T-helper 2 cell (primary cell): Measurements from ENCODE around the gene TMEM37.
"Not testable (repeated sequence)": the region's sequence is repeated elsewhere in the genome, so short reads cannot be mapped to it uniquely, and the experiment has no call there.

Source experiments
- DNase-seq, 5 experiments: peaks; one replicate each; pipeline versions ENCODE4 v3.0.0 to v3.0.0-alpha.2; 2012 to 2022
- total RNA-seq, 2 donors: gene quantifications; one replicate each; lab custom pipeline; 2026; lab: John Stamatoyannopoulos, UW

TMEM37 gene, protein sequence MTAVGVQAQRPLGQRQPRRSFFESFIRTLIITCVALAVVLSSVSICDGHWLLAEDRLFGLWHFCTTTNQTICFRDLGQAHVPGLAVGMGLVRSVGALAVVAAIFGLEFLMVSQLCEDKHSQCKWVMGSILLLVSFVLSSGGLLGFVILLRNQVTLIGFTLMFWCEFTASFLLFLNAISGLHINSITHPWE
- total RNA-seq, result 0 to 0.13 reads per million in 2 donors

DNA sequence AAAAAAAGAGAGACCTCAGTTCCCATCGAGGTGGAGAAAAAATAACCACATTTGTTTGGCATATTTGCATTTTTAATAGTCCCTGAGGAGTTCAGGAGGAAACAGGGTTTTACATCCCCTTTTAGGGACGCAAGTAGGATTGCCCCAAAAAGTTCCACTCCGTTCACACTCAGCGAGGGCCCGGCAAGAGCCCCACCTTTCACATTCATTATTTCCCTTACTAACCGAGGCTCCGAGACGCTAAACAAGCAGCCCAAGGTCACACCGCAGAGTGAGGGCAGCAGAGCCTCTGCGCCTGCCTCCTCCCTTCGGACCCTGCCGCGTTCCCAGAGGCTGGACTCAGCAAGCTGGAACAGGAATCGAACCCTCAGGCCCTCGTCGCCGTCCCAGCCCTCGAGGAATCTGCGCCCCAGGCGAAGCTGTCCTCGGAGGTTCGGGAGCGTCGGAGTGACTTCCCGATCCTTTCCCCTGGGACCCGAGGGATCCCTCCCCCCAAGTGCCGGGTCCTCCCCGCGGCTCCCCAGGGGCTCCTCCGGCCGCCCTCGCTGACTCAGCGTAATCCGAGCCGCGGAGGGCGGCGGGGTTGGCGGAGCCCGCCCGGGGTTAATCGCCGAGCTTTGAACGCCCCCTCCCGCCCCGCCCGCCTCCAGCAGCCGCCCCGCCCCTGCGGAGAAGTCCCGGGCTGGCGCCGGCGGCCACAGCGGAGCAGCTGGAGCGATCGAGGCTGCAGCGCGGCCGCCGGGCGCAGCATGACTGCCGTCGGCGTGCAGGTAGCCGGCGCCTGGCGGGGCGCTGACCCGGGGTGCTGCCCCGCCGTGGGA, at the start of gene TMEM37:
Gene TMEM37, plus strand, starts transcription at position 700 of the 821 bp plus-strand sequence. Its CDS starts 50 bp downstream, at position 750.
- DNase-seq, result peak in 1 of 5 experiments; percentile 41

DNA sequence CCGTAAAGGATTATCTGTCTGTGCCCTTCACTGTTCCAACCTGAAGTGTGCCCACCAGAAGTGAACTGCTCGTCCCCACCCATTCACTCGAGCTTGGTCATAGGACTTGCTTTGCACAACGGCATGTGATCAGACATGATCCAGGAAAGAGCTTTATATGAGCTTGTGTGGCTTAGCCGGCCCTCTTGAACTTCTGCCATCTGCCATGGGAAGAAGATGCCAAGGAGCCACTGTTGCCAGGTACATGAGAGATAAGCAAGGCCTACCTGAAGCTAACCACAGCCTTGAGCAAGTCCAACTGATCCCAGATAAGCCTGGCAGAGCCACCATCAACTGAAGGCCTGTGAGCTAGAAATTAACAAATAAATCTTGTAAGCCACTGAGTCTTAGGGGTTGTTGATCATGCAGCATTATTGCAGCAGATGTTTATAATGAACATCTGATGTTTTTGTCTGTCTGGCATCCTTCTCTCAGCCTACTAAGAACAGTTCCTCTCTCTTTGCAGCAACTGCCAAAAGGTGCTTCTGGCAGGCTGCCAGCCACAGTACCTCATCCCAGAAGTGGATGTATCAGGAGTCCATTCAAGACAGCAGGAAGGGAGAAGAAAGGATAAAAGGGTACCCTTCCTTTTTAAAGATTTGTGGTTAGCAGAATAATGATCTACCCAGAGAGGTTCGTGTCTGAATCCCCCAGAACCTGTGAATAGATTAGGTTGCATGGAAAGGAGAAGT, 48.1 kb upstream of the TMEM37 start:
- no peak for DNase-seq

DNA sequence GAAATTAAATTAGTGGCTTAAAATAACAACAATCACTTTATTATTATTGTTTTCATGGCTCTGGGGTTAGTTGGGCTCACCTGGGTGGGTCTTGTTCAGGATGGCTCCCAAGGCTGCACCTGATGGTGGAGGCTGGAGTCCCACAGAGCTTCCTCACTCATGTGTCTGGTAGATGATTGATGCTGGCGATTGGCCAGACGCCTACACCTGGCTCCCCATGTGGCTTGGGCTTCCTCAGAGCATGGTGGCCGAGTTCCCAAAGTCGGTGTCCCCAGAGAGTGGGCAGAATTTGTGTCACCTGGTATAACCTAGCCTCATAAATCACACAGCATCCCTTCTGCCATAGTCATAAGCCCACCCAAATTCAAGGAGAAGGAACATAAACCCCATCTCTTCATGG, 46.7 kb upstream of the TMEM37 start:
- no peak for DNase-seq

DNA sequence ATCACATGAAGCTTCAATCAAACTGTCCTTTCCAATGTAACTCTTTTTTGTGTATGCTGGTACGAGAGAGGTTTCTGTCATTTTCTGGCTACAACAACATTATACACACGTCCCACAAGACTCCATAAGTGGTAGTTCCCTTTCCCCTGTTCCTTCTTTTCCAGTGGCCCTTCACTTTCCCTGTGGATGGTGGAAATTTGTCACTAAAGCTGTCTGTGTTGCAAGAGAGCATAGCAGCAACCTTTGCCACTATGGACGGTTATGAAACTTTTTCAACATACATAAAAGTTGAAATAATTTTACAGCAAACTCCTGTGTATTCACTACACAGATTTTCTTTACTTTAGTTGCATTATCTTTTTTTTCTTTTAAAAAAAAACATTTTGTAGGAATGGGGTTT, 46.2 kb upstream of the TMEM37 start:
- DNase-seq, result no peak

DNA sequence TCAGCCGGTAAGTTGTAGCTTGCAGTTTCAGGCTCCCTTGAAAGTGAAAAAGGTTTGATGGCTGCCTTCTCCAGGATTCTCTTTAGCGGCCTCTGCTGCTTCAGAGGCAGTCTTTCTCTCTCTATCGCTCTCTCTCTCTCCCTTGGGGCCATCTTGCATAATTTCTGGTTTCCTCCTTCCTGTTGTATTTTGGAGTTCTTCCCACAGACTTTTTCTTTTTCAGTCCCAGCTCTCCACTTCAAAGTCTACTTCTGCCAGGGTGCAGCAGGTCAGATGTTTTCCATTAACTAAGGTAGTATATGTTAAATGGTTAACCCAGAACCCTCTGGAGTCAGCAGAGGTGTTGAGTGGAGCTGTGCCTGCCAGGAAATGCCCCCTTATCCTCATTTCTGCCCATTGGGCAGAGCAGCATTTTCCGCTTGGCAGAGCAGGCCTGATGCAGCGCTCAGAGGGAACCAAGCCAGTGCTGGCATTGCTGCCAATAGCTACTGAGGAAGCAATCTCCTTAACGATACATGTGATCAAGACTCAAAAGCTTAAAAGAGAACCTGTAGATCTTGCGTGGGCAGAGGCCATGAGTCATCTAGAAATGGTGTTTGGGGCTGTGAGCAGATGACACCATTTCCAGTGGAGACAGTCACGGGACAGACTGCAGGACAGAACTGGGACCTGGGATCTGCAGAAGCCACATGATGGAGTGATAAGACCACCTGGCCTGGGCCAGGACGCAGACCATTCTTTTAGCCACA, 44.1 kb upstream of the TMEM37 start:
- DNase-seq, result no peak

DNA sequence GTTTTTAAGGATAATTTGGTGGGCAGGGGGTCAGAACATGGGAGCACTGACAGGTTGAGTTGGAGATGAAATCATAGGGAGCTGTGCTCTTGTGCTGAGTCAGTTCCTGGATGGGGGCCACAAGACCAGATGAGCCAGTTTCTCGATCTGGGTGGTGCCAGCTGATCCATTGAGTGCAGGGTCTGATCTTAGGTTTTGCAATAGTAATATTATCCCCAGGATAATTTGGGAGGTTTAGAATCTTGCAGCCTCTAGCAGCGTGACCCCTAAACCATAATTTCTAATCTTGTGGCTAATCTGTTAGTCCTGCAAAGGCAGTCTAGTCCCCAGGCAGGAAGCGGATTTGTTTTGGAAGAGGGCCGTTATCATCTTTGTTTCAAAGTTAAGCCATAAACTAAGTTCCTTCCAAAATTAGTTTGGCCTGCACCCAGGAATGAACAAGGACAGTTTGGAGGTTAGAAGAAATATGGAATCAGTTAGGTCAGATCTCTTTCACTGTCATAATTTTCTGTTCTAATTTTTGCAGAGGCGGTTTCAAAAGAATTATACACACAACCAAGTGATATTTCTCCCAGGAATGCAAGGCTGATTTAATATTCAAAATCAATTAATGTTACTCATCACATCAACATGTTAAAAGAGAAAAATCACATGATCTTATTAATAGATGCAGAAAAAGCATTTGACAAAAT, 41.9 kb upstream of the TMEM37 start:
- DNase-seq, result no peak

DNA sequence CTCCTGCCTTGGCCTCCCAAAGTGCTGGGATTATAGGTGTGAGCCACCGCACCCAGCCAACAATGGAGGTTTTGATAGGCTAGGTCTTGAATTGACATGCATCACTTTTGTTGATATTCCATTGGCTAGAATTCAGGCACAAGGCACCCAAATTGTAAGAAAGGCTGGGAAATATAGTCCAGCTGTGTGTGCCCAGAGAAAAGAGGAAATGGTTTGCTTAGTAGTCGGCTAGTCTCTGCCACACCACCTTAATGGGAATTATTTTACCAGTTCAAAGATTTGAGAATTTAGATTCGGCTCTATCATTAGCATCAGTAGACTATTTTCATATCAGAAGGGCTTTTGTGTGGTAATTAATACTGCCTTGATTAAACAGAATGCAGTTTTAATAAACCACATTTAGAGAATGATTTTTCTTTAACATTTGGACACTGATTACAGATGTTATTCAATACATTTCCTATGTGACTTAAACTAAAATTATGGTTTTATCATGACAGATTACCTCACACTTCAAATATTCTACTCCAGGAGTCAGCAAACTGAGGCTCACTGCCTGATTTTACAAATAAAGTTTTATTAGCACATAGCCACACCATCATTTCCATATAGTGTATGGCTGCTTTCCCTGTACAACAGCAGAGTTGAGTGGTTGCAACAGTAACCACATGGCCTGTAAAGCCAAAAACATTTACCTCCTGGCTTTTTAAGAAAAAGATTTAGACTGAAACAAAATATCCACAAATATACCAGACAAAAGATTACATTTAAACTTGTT, 37.5 kb upstream of the TMEM37 start:
- no peak for DNase-seq

DNA sequence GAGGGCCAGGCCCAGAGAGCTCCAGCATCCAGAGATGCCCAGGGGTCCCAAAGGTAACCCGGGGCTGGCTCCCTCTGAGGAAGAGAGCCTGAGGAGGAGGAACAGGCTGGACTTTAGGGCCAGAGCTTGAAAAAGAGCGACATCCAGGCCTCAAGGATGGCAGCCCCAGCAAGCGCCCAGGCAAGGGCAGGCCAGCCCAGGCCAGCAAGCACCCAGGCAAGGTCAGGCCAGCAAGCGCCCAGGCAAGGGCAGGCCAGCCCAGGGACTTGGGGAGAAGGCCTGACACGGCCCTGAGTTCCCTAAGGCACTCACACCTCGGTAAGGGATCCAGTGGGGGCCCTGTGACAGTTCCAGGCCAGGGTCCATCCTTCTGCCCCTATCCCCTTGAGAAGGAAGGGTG, 34.5 kb upstream of the TMEM37 start:
- DNase-seq, result no peak

DNA sequence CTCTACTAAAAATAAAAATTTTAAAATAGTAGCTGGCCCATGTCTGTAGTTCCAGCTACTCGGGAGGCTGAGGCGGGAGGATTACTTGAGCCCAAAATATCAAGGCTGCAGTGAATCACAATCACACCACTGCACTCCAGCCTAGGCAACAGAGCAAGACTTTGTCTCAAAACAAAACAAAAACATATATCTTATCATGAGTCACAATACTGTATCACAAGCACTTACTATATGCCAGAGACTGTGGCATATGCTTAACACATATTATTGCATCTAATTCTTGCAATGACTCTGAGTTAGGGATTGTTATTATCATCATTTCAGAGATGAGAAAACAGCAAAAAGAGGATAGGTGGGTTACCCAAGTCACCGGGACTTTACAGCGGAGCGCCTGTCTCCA, 29.5 kb upstream of the TMEM37 start:
- no peak for DNase-seq

DNA sequence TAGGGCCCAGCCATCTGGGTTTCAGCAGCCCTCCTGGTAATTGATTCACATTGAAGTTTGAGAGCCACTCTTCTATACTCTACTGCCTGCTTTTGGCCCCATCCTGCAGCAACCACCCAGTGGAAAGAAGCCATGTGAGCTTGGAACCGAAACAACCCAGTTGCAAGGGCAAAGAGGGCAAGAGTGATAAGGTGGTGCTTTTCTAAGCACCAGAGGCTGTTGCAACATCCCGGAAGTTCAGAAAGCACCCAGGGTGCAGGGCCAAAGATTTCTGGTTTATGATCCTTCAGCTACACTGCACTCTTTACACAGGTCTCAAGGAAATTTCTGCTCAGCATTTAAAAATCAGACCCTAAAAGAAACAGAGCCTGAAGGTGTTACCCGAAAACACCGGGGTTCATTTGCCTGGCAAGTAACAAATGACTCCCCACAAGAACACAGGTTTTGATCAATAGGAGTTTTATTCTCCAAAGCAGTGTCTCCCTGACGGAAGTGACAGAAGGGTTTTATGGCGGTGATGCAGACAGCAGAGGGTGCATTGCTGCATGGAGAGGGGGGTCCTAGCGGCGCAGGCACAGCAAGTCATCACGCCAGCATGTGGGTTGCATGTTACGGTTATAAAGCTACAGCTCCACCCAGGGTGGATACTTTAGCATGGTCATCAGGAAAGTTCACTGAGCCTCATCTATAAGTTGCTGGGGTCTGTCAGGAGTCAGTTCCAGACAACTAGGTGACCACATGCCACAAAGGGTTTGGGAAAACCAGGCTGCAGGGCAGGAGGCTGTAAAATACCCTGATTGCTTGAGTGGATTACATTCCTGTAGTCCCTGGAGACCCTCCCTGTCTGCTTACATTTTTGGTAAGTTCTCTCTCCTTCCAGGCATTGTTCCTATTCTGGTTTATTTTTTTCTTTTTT, 28.8 kb upstream of the TMEM37 start:
- peak in 1 of 5 experiments; percentile 28 for DNase-seq

DNA sequence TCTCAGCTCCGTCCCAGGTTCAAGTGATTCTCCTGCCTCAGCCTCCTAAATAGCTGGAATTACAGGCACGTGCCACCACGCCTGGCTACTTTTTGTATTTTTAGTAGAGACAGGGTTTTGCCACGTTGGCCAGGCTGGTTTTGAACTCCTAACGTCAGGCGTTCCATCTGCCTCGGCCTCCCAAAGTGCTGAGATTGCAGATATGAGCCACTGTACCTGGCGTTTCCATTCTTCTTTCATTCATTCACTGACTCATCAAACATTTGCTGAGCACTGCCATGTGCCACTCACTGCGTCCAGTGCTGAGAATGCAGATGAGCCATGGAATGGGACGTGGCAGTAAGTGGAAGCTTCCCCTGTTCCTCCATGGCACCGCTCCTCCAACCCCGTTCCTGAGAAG, 28.0 kb upstream of the TMEM37 start:
- not testable (repeated sequence) for DNase-seq

DNA sequence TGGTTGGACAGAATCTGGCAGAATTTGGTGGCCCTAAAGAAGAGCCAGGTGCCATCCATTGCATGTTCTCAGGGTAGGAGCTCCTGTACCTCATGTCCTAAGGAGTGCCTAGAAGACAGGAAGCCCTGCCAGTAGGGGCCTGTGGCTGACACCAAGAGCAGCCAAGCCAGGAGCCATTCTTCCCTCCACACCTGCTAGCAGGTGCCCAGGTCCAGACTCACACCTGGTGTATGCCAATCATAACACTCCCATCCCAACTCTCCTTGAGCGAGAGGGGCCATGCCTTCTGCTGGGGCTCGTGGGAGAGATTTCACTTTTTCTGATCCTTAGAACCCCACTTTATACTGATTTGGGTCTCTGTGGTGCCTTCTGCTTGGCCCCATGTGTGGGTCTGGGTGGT, 26.5 kb upstream of the TMEM37 start:
- no peak for DNase-seq

DNA sequence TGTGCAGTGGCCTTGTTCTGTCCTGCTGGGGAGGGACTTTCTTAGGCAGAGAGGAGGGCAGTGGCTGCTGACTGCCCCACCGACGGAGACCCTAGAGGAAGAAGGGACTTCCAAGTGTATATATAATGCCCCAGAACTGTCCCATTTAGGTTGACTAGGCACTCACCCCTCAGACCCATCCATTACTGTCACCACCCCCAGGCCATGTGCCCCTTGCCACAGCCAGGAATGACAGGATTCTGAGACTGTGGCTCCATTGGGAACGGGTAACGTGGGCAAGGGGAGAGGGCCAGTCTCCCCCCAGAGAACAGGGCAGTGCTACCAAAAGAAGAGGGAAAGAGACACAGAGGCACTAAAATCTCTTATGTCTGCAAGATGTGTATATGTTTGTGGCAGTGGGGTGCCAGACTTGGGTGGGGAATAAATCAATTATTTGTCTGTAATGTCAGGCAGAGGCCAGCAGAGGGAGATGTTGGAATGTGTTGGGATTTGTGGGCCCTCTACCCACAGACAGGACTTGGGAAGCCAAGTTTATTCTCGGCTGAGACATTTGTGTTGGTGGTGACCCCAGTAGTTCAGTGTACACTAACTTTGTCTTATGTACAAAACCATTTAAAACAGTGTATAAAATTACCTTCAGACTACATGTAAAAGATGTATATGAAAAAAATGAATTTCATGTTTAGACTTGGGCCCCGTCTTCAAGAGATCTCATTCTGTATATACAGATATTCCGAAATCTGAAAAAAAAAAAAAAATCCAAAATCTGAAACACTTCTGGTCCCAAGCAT, 24.0 kb upstream of the TMEM37 start:
- peak in 2 of 5 experiments; percentile 2 to 41 for DNase-seq

DNA sequence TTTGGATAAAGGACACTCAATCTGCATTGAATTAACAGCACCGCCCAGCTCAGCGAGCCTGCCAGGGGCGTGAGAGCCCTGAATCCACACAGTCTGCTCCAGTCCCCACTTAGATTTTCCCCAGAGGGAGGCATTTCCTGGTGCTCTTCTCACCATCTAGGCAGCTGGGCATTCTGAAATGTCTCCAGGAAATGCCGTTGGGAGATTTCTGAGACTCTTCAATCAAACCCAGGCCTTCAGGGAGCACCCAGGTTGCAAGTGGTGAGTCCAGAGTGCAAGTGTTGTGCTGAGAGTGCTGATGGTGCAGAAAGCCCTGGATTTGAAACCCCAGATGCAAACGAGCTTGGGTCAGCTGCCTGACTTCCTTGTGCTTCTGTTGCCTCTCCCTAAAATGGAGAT, 23.4 kb upstream of the TMEM37 start:
- no peak for DNase-seq

DNA sequence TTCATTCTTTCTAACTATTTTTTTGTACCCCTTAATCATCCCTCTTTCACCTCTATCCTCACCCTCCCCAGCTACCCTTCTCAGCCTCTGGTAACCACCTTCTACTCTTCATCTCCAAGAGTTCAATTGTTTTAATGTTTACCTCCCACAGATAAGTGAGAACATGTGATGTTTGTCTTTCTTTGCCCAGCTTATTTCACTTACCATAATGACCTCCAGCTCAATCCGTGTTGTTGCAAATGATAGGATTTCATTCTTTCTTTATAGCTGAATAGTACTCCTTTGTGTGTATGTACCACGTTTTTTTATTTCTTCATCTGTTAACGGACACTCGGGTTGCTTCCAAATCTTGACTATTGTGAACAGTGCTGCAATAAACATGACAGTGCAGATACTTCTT, 22.1 kb upstream of the TMEM37 start:
- no peak for DNase-seq

DNA sequence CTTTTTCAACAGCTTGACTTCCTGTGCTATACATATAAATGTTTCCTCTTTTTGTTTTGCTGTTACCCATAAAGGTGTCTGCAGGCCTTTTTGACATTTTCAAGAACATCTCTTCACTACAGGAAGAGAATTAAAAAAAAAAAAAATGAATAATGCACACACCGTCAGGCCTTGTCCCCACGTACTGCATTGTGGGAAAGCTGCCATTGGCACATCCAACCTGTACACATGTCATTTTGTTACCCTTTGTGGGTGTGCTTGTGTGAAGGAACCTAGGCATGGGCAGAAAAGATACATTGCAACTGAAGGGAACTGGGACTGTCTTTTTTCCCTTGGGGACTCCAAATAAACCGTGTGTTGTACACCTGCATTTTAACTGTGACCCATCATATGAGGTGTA, 16.8 kb upstream of the TMEM37 start:
- peak in 1 of 5 experiments; percentile 10 for DNase-seq

DNA sequence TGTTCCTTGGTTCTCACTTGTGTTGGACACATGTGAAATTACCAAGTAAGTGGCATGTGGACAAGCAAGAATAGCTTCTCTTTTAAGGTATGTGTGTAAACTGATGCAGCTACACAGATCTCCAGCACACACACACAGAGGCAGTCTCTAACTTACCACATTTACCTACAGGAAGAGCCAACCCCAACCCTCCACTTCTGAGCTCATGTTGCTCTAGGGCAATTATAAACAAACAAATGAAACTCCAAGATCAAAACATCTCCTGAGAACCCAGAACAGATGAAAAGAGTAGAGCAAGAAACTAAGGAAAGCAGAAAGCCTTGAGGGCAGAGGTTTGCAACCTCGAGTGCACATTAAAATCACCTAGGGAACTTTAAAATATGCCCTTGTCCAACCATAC, 16.0 kb upstream of the TMEM37 start:
- peak in 1 of 5 experiments; percentile 61 for DNase-seq

DNA sequence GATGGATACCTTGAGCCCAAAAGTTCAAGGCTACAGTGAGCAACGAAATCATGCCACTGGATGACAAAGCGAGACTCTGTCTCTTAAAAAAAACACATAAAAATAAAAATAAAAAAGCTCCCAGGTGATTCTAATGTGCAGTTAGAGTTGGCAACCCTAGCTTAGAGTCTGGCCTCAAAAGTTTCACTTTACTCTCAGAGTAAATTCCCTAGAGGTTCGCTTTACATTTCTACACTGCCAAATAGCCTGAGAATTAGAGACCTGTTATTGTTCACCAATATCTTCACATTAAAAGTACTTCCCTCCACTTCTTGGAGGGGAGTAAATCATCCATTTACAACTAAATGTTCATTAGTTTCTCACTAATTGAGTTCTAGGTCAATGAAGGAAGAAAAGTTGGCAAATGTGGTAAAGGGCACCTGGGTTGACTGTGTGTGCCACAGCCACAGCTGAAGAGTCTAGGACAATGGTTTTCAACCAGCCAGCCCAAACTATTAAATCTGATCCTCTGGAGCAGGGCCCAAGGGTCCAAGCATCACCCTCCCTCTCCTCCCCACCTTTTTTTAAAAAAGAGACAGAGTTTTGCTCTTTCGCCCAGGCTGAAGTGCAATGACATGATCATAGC, 15.2 kb upstream of the TMEM37 start:
- DNase-seq, result no peak

DNA sequence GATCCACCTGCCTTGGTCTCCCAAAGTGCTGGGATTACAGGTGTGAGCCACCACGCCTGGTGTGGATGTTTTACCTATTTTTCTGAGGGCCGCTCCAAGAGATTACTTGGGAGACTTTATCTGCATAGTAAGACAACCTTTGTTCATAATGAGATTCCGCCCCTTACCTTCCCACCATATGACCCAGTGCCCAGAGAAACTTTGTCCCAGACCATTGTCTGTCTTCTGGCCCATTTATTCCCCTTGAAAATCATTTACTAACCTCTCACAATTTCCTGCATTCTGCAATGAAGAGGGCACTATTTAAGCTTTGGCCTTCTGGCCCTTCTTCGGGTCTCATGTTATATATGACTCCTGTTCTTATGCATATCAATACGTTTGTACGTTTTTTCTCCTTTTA, 13.7 kb upstream of the TMEM37 start:
- DNase-seq, result no peak
